HL-60 (cell line): ENCODE measurements around the gene MRPL21.

Source experiments
- DNase-seq, 2 experiments: peaks; one replicate each; pipeline ENCODE4 v3.0.0-alpha.2; 2010 to 2020; ENCODE audit warnings: low read depth in 1 of 2, low spot score in 1 of 2
- H3K27ac ChIP-seq: fragments of 250-450 bp; sonication (Bioruptor Pico); replicated peaks from 2 replicates; pipeline ENCODE4 v1.5.1; 2020; ENCODE audit warnings: mild to moderate bottlenecking, moderate library complexity
- H3K27me3 ChIP-seq: fragments of 250-450 bp; sonication (Bioruptor Pico); 2 replicates; pipeline ENCODE4 v1.5.1; 2021; ENCODE audit warnings: mild to moderate bottlenecking, moderate library complexity; ENCODE audit not compliant: insufficient read depth, poor library complexity, severe bottlenecking
- H3K4me3 ChIP-seq: replicated peaks from 2 replicates; pipeline ENCODE4 v1.5.1; 2011; ENCODE audit warnings: mild to moderate bottlenecking, control low read depth, low read length; ENCODE audit not compliant: insufficient read depth
- GABPA ChIP-seq: IDR thresholded peaks from 2 replicates; pipeline ENCODE4 v1.6.1; 2012; ENCODE audit warnings: low read depth
- POLR2AphosphoS5 ChIP-seq: IDR thresholded peaks from 2 replicates; pipeline ENCODE4 v1.6.1; 2012; ENCODE audit warnings: low read depth
- SPI1 ChIP-seq: IDR thresholded peaks from 2 replicates; pipeline ENCODE4 v1.6.1; 2012; ENCODE audit warnings: low read depth, mild to moderate bottlenecking, borderline replicate concordance
- TF ChIP-seq, protein P1 (sequence below): IDR thresholded peaks from 2 replicates; pipeline ENCODE4 v1.6.1; 2012; ENCODE audit warnings: low read depth; ENCODE audit not compliant: insufficient replicate concordance
- TF ChIP-seq, protein P2 (sequence below): IDR thresholded peaks from one replicate; pipeline ENCODE4 v1.5.1; 2011; ENCODE audit warnings: low read length, control low read depth, inconsistent platforms; ENCODE audit not compliant: insufficient read depth

MRPL21 gene

DNA sequence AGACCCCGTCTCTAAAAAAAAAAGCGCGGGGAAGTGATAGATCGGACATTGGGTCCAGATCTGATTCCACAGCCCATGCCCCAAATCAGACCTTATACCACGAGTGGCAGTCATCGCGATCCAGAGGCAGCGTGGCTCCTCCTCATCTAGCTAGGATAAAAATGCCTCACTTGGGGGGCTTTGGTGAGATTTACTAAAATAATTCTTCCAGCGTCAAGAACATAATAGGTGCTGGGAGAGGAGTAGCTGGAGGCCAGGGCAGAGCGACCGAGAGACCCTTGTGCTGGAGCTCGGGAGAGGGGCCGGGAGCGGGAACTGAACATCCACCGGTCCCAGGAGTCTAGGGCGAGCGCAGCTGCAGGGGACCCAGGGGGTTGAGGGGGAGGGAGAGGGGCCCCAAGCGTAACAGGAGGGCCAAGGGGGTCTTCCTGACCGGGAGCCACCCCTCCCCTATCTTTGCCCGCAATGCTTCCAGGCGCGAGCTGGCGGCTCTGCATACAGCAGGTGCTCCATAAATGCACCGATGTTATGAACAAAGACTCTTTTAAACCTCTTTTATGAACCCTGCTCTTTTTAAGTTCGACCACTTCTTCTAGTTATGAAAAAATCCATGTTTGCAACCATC is 61.1 kb downstream of the MRPL21 start:
- no peak for TF ChIP-seq POLR2AphosphoS5
- TF ChIP-seq GABPA: no peak
- TF ChIP-seq, protein P1, sequence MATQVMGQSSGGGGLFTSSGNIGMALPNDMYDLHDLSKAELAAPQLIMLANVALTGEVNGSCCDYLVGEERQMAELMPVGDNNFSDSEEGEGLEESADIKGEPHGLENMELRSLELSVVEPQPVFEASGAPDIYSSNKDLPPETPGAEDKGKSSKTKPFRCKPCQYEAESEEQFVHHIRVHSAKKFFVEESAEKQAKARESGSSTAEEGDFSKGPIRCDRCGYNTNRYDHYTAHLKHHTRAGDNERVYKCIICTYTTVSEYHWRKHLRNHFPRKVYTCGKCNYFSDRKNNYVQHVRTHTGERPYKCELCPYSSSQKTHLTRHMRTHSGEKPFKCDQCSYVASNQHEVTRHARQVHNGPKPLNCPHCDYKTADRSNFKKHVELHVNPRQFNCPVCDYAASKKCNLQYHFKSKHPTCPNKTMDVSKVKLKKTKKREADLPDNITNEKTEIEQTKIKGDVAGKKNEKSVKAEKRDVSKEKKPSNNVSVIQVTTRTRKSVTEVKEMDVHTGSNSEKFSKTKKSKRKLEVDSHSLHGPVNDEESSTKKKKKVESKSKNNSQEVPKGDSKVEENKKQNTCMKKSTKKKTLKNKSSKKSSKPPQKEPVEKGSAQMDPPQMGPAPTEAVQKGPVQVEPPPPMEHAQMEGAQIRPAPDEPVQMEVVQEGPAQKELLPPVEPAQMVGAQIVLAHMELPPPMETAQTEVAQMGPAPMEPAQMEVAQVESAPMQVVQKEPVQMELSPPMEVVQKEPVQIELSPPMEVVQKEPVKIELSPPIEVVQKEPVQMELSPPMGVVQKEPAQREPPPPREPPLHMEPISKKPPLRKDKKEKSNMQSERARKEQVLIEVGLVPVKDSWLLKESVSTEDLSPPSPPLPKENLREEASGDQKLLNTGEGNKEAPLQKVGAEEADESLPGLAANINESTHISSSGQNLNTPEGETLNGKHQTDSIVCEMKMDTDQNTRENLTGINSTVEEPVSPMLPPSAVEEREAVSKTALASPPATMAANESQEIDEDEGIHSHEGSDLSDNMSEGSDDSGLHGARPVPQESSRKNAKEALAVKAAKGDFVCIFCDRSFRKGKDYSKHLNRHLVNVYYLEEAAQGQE: no peak
- no peak for TF ChIP-seq SPI1
- TF ChIP-seq, protein P2, sequence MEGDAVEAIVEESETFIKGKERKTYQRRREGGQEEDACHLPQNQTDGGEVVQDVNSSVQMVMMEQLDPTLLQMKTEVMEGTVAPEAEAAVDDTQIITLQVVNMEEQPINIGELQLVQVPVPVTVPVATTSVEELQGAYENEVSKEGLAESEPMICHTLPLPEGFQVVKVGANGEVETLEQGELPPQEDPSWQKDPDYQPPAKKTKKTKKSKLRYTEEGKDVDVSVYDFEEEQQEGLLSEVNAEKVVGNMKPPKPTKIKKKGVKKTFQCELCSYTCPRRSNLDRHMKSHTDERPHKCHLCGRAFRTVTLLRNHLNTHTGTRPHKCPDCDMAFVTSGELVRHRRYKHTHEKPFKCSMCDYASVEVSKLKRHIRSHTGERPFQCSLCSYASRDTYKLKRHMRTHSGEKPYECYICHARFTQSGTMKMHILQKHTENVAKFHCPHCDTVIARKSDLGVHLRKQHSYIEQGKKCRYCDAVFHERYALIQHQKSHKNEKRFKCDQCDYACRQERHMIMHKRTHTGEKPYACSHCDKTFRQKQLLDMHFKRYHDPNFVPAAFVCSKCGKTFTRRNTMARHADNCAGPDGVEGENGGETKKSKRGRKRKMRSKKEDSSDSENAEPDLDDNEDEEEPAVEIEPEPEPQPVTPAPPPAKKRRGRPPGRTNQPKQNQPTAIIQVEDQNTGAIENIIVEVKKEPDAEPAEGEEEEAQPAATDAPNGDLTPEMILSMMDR: no peak
- no peak for DNase-seq
- Histone ChIP-seq H3K27ac (peak overlapping the region; percentile 72), H3K4me3 (peak overlapping the region; percentile 56), H3K27me3 (no peaks in the 10 kb centered on the region)

DNA sequence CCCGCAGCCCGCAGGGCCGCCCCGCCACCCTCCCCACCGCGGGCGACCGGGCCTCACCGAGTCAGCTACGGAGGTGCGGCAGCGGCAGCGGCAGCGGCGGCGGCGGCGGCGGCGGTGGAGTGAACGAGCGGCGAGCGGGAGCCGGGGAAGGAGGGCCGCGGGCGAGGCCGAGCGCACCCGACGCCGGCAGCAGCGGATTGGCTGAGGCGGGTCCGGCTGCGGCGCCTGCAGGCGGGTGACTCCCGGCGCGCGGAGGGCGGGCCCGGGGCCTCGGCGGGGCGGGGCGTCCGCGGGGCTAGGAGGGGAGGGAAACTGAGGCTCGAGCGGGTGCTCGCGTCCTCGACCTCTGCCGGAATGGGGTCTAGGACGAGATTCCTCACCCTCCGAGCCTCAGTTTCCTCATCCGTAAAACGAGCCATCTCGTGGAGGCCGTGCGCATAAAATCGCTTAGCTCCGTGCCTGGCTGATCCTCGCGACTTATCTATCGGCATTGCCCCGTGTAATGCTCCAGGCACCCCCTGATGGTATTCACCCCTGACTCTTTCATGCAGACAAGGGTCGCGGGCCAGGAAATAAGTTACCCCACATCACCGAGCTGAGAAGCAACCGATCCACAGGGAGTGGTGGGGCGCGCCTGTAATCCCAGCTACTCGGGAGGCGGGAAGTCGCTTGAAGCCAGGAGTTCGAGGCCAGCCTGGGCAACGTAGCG is 61.8 kb downstream of the MRPL21 start, which contains the start of gene CPT1A:
Gene CPT1A, minus strand, starts transcription at position 199 of the 709 bp plus-strand sequence. CDS start 26,442 bp downstream, outside the sequence.
- Histone ChIP-seq H3K4me3 (peak within 1 kb of the TSS; percentile 94), H3K27ac (peak within 1 kb of the TSS; percentile 92), H3K27me3 (no peaks in the 10 kb centered on the region)
- DNase-seq: peak; percentile 54 to 72
- TF ChIP-seq GABPA (no peak), SPI1 (no peak), POLR2AphosphoS5 (0 out of 2 replicates have a peak, but pooled peaks have one; percentile 10)
- TF ChIP-seq, protein P2: no peak
- TF ChIP-seq, protein P1: no peak
